Adipocyte (in vitro differentiated cells): ENCODE measurements around the gene PLEKHM3.
A peak's percentile ranks its signal among the peaks of the same experiment; 100 is the strongest.

Experiments
- DNase-seq: peaks from one replicate; pipeline ENCODE4 v3.0.0-alpha.2; 2015; ENCODE audit warnings: low read depth
- H3K27me3 ChIP-seq: replicated peaks from 2 replicates; pipeline ENCODE4 v1.7.0; 2013; ENCODE audit warnings: mild to moderate bottlenecking, low read length, moderate library complexity; ENCODE audit not compliant: control insufficient read depth, insufficient read depth
- H3K36me3 ChIP-seq: 2 replicates; pipeline ENCODE4 v1.7.0; 2013; ENCODE audit warnings: low read length, mild to moderate bottlenecking, moderate library complexity; ENCODE audit not compliant: control insufficient read depth, insufficient read depth, severe bottlenecking
- H3K4me1 ChIP-seq: 2 replicates; pipeline ENCODE4 v1.7.0; 2013; ENCODE audit warnings: mild to moderate bottlenecking, low read length, moderate library complexity; ENCODE audit not compliant: control insufficient read depth, insufficient read depth
- H3K4me3 ChIP-seq: 2 replicates; pipeline ENCODE4 v1.7.0; 2013; ENCODE audit warnings: mild to moderate bottlenecking, low read length, moderate library complexity
- H3K9ac ChIP-seq: 2 replicates; pipeline ENCODE4 v1.7.0; 2013; ENCODE audit warnings: mild to moderate bottlenecking, low read length, moderate library complexity
- H3K9me3 ChIP-seq: 2 replicates; pipeline ENCODE4 v1.7.0; 2013; ENCODE audit warnings: mild to moderate bottlenecking, low read length, moderate library complexity; ENCODE audit not compliant: control insufficient read depth

PLEKHM3 gene

GRCh38 chr2:207939342-207940108, 85.8 kb downstream of the PLEKHM3 start:
- DNase-seq, result no peak
- Histone ChIP-seq H3K9me3 (no peaks in the 10 kb centered on the region), H3K36me3 (peaks cover 7% of the 10 kb centered on the region), H3K9ac (no peak overlapping the region), H3K4me1 (peaks cover 25% of the 10 kb centered on the region), H3K4me3 (no peak overlapping the region), H3K27me3 (no peaks in the 10 kb centered on the region)

- peaks cover under 1% of the 10 kb centered on the region for H3K36me3 ChIP-seq
- peaks cover 27% of the 10 kb centered on the region for H3K4me1 ChIP-seq
- no peaks in the 10 kb centered on the region for H3K27me3 ChIP-seq
- no peaks in the 10 kb centered on the region for H3K9me3 ChIP-seq
- no peak overlapping the region for H3K4me3 ChIP-seq
- H3K9ac ChIP-seq, result no peak overlapping the region
- DNase-seq, result no peak
These were observed 86.4 kb downstream of the PLEKHM3 start for GRCh38 chr2:207938886-207939285.

GRCh38 chr2:207938415-207938814, 86.9 kb downstream of the PLEKHM3 start:
- H3K4me3 ChIP-seq, result no peak overlapping the region
- H3K36me3 ChIP-seq, result no peaks in the 10 kb centered on the region
- H3K4me1 ChIP-seq, result peaks cover 31% of the 10 kb centered on the region
- DNase-seq, result no peak
- H3K27me3 ChIP-seq, result no peaks in the 10 kb centered on the region
- no peak overlapping the region for H3K9ac ChIP-seq
- no peaks in the 10 kb centered on the region for H3K9me3 ChIP-seq

GRCh38 chr2:207937823-207938222, 87.5 kb downstream of the PLEKHM3 start:
- Histone ChIP-seq H3K36me3 (no peaks in the 10 kb centered on the region), H3K9ac (no peak overlapping the region), H3K27me3 (no peaks in the 10 kb centered on the region), H3K4me1 (peaks cover 32% of the 10 kb centered on the region), H3K4me3 (no peak overlapping the region), H3K9me3 (no peaks in the 10 kb centered on the region)
- peak; percentile 47 for DNase-seq

GRCh38 chr2:207937253-207937652, 88.1 kb downstream of the PLEKHM3 start:
- Histone ChIP-seq H3K9me3 (no peaks in the 10 kb centered on the region), H3K4me3 (no peak overlapping the region), H3K9ac (no peak overlapping the region), H3K36me3 (no peaks in the 10 kb centered on the region), H3K27me3 (no peaks in the 10 kb centered on the region), H3K4me1 (peaks cover 32% of the 10 kb centered on the region)
- DNase-seq, result no peak

GRCh38 chr2:207936380-207936779, 88.9 kb downstream of the PLEKHM3 start:
- no peak for DNase-seq
- peaks cover 32% of the 10 kb centered on the region for H3K4me1 ChIP-seq
- no peaks in the 10 kb centered on the region for H3K9me3 ChIP-seq
- no peaks in the 10 kb centered on the region for H3K27me3 ChIP-seq
- no peak overlapping the region for H3K4me3 ChIP-seq
- no peaks in the 10 kb centered on the region for H3K36me3 ChIP-seq
- no peak overlapping the region for H3K9ac ChIP-seq

- H3K4me3 ChIP-seq, result no peak overlapping the region
- peaks cover 32% of the 10 kb centered on the region for H3K4me1 ChIP-seq
- no peaks in the 10 kb centered on the region for H3K27me3 ChIP-seq
- no peaks in the 10 kb centered on the region for H3K9me3 ChIP-seq
- DNase-seq, result no peak
- H3K36me3 ChIP-seq, result no peaks in the 10 kb centered on the region
- H3K9ac ChIP-seq, result no peak overlapping the region
These were observed 89.3 kb downstream of the PLEKHM3 start for GRCh38 chr2:207935991-207936370.

- Histone ChIP-seq H3K4me1 (peaks cover 32% of the 10 kb centered on the region), H3K9ac (no peak overlapping the region), H3K36me3 (no peaks in the 10 kb centered on the region), H3K4me3 (no peak overlapping the region), H3K27me3 (no peaks in the 10 kb centered on the region), H3K9me3 (no peaks in the 10 kb centered on the region)
- DNase-seq, result peak; percentile 12
These were observed 90.0 kb downstream of the PLEKHM3 start for GRCh38 chr2:207935121-207935990.

GRCh38 chr2:207934720-207935119, 90.6 kb downstream of the PLEKHM3 start:
- Histone ChIP-seq H3K4me3 (no peak overlapping the region), H3K36me3 (no peaks in the 10 kb centered on the region), H3K27me3 (no peaks in the 10 kb centered on the region), H3K9ac (no peak overlapping the region), H3K4me1 (peaks cover 32% of the 10 kb centered on the region), H3K9me3 (no peaks in the 10 kb centered on the region)
- no peak for DNase-seq

GRCh38 chr2:207933396-207934065, 91.8 kb downstream of the PLEKHM3 start:
- Histone ChIP-seq H3K36me3 (no peaks in the 10 kb centered on the region), H3K9me3 (no peaks in the 10 kb centered on the region), H3K27me3 (no peaks in the 10 kb centered on the region), H3K4me1 (peaks cover 35% of the 10 kb centered on the region), H3K9ac (no peak overlapping the region), H3K4me3 (no peak overlapping the region)
- DNase-seq, result no peak

GRCh38 chr2:207932106-207932505, 93.2 kb downstream of the PLEKHM3 start:
- no peaks in the 10 kb centered on the region for H3K9me3 ChIP-seq
- H3K4me1 ChIP-seq, result peaks cover 35% of the 10 kb centered on the region
- no peak overlapping the region for H3K9ac ChIP-seq
- no peaks in the 10 kb centered on the region for H3K27me3 ChIP-seq
- no peaks in the 10 kb centered on the region for H3K36me3 ChIP-seq
- H3K4me3 ChIP-seq, result no peak overlapping the region
- DNase-seq, result no peak
